Neuronal stem cell (in vitro differentiated cells): ENCODE measurements around the gene JAK1.
"Not testable (repeated sequence)": the region's sequence is repeated elsewhere in the genome, so short reads cannot be mapped to it uniquely, and the experiment has no call there.

Experiments used
- DNase-seq: peaks from one replicate; pipeline ENCODE4 v3.0.0-alpha.2; 2013; ENCODE audit warnings: low spot score
- H2AFZ ChIP-seq: one replicate; pipeline ENCODE4 v1.6.1; 2013; ENCODE audit warnings: mild to moderate bottlenecking, low read length, inconsistent platforms
- H2AK5ac ChIP-seq: 2 replicates; pipeline ENCODE4 v1.6.1; 2013; ENCODE audit warnings: low read depth, mild to moderate bottlenecking, inconsistent platforms, low read length, moderate library complexity, mixed read lengths
- H2BK120ac ChIP-seq: 2 replicates; pipeline ENCODE4 v1.6.1; 2013; ENCODE audit warnings: low read depth, mild to moderate bottlenecking, inconsistent platforms, low read length, moderate library complexity, mixed read lengths
- H2BK12ac ChIP-seq: one replicate; pipeline ENCODE4 v1.6.1; 2013; ENCODE audit warnings: low read length, inconsistent platforms
- H2BK15ac ChIP-seq: 2 replicates; pipeline ENCODE4 v1.6.1; 2013; ENCODE audit warnings: mild to moderate bottlenecking, low read length, inconsistent platforms, mixed read lengths
- H2BK5ac ChIP-seq: one replicate; pipeline ENCODE4 v1.6.1; 2013; ENCODE audit warnings: inconsistent platforms, mild to moderate bottlenecking, low read length, moderate library complexity
- H3K14ac ChIP-seq: one replicate; pipeline ENCODE4 v1.6.1; 2013; ENCODE audit warnings: low read length, inconsistent platforms
- H3K18ac ChIP-seq: 2 replicates; pipeline ENCODE4 v1.6.1; 2013; ENCODE audit warnings: low read length, inconsistent platforms
- H3K23ac ChIP-seq: 2 replicates; pipeline ENCODE4 v1.6.1; 2013; ENCODE audit warnings: low read depth, mild to moderate bottlenecking, mixed read lengths, low read length, inconsistent platforms; ENCODE audit not compliant: poor library complexity
- H3K27ac ChIP-seq: replicated peaks from 3 replicates; pipeline ENCODE4 v1.5.1; 2013; ENCODE audit warnings: low read length, inconsistent platforms
- H3K27me3 ChIP-seq, 3 experiments: 2 replicates each; pipeline ENCODE4 v1.6.1; 2013; ENCODE audit warnings: low read length in 3 of 3, mild to moderate bottlenecking in 2 of 3, inconsistent platforms in 1 of 3, low read depth in 1 of 3, mixed read lengths in 1 of 3, moderate library complexity in 1 of 3; ENCODE audit not compliant: control insufficient read depth in 3 of 3, insufficient read depth in 3 of 3
- H3K36me3 ChIP-seq, 2 donors: replicated peaks in 1 of 2; 2 replicates each; pipeline ENCODE4 v1.6.1; 2013; ENCODE audit warnings: low read length in 2 of 2; ENCODE audit not compliant: control insufficient read depth in 2 of 2, insufficient read depth in 2 of 2
- H3K4ac ChIP-seq: 2 replicates; pipeline ENCODE4 v1.6.1; 2013; ENCODE audit warnings: inconsistent platforms, mild to moderate bottlenecking, low read length, moderate library complexity
- H3K4me1 ChIP-seq, 2 donors: 1 replicate in 1 of 2; 2 replicates in 1 of 2; pipeline ENCODE4 v1.6.1; 2013; ENCODE audit warnings: low read length in 2 of 2, low read depth in 1 of 2; ENCODE audit not compliant: control insufficient read depth in 2 of 2, insufficient read depth in 1 of 2
- H3K4me2 ChIP-seq: one replicate; pipeline ENCODE4 v1.6.1; 2013; ENCODE audit warnings: mild to moderate bottlenecking, low read length, inconsistent platforms; ENCODE audit not compliant: insufficient read depth, poor library complexity, severe bottlenecking
- H3K4me3 ChIP-seq, 2 donors: 2 replicates each; pipeline ENCODE4 v1.5.1; 2013; ENCODE audit warnings: low read length in 2 of 2, mild to moderate bottlenecking in 2 of 2, inconsistent platforms in 1 of 2, moderate library complexity in 1 of 2
- H3K79me1 ChIP-seq: one replicate; pipeline ENCODE4 v1.6.1; 2013; ENCODE audit warnings: low read depth, mild to moderate bottlenecking, inconsistent platforms, low read length, moderate library complexity
- H3K9ac ChIP-seq: one replicate; pipeline ENCODE4 v1.6.1; 2013; ENCODE audit warnings: mild to moderate bottlenecking, low read depth, low read length, inconsistent platforms; ENCODE audit not compliant: poor library complexity
- H3K9me3 ChIP-seq, 2 donors: replicated peaks in 1 of 2; 2 replicates each; pipeline versions ENCODE3 to v1.6.1; 2013; ENCODE audit warnings: low read length in 2 of 2, mild to moderate bottlenecking in 2 of 2, inconsistent platforms in 1 of 2, low read depth in 1 of 2, mixed read lengths in 1 of 2, moderate library complexity in 1 of 2; ENCODE audit not compliant: control insufficient read depth in 2 of 2, insufficient read depth in 1 of 2
- H4K8ac ChIP-seq: one replicate; pipeline ENCODE4 v1.6.1; 2013; ENCODE audit warnings: low read depth, mild to moderate bottlenecking, inconsistent platforms, low read length, moderate library complexity
- H4K91ac ChIP-seq: one replicate; pipeline ENCODE4 v1.6.1; 2013; ENCODE audit warnings: low read length, low read depth, mild to moderate bottlenecking, inconsistent platforms; ENCODE audit not compliant: poor library complexity
- WGBS, 2 donors: extraction: QIAGEN DNeasy Blood & Tissue Kit; methylation state at CpG; one replicate each; pipeline ENCODE4 v1.1.7; 2013; ENCODE audit warnings: missing lambda C conversion rate in 2 of 2, mixed read lengths in 1 of 2; ENCODE audit not compliant: insufficient read length in 2 of 2, insufficient replicate concordance in 1 of 2; ENCODE audit errors: extremely low coverage in 2 of 2; 5-methylcytosine and 5-hydroxymethylcytosine counted together

The JAK1 gene

GRCh38 chr1:65002156-65002507 lies 35.8 kb upstream of the JAK1 start:
- H3K9me3 ChIP-seq, result peaks cover 0 to 3% of the 10 kb centered on the region in 2 donors
- H4K8ac ChIP-seq, result no peak overlapping the region
- H3K4me3 ChIP-seq, result peak overlapping the region in 1 of 2 donors; percentile 42
- WGBS, 2 donors, result no CpG with 5 or more reads among the region's 12 CpGs
- peak overlapping the region; percentile 91 for H3K18ac ChIP-seq
- no peak overlapping the region for H2BK15ac ChIP-seq
- H4K91ac ChIP-seq, result no peak overlapping the region
- no peak overlapping the region for H3K9ac ChIP-seq
- no peaks in the 10 kb centered on the region for H3K36me3 ChIP-seq
- H2AFZ ChIP-seq, result peak overlapping the region; percentile 91
- no peak overlapping the region for H2BK120ac ChIP-seq
- peaks cover 8 to 9% of the 10 kb centered on the region in 2 donors for H3K4me1 ChIP-seq
- no peaks in the 10 kb centered on the region for H3K79me1 ChIP-seq
- H3K4ac ChIP-seq, result no peak overlapping the region
- peaks cover 0 to 36% (median 16%) of the 10 kb centered on the region in 3 experiments for H3K27me3 ChIP-seq
- H2BK5ac ChIP-seq, result no peak overlapping the region
- DNase-seq, result no peak
- no peak overlapping the region for H2AK5ac ChIP-seq
- H3K27ac ChIP-seq, result no peak overlapping the region
- H3K23ac ChIP-seq, result no peak overlapping the region
- peak overlapping the region; percentile 88 for H3K4me2 ChIP-seq
- H3K14ac ChIP-seq, result no peak overlapping the region
- H2BK12ac ChIP-seq, result no peak overlapping the region

- H3K36me3 ChIP-seq, result no peaks in the 10 kb centered on the region
- H3K14ac ChIP-seq, result no peak overlapping the region
- H3K9me3 ChIP-seq, result peaks cover 0 to 3% of the 10 kb centered on the region in 2 donors
- 100% methylated on average over 1 of the region's 18 CpGs; no CpG with 5 or more reads in 1 of the 2 donors for WGBS, 2 donors
- no peak overlapping the region for H4K8ac ChIP-seq
- H3K18ac ChIP-seq, result no peak overlapping the region
- H2AK5ac ChIP-seq, result no peak overlapping the region
- peak overlapping the region; percentile 32 for H3K9ac ChIP-seq
- H3K27ac ChIP-seq, result no peak overlapping the region
- H3K4ac ChIP-seq, result no peak overlapping the region
- DNase-seq, result no peak
- peak overlapping the region; percentile 35 for H3K4me2 ChIP-seq
- no peak overlapping the region for H2BK5ac ChIP-seq
- no peak overlapping the region for H2BK12ac ChIP-seq
- no peaks in the 10 kb centered on the region for H3K79me1 ChIP-seq
- peak overlapping the region; percentile 54 for H2AFZ ChIP-seq
- peaks cover 0 to 36% (median 16%) of the 10 kb centered on the region in 3 experiments for H3K27me3 ChIP-seq
- H2BK120ac ChIP-seq, result no peak overlapping the region
- H4K91ac ChIP-seq, result no peak overlapping the region
- no peak overlapping the region for H3K23ac ChIP-seq
- H2BK15ac ChIP-seq, result no peak overlapping the region
- H3K4me1 ChIP-seq, result peaks cover 8 to 9% of the 10 kb centered on the region in 2 donors
- H3K4me3 ChIP-seq, result no peak overlapping the region
Measured at GRCh38 chr1:65001231-65001792, 35.0 kb upstream of the JAK1 start.

GRCh38 chr1:64998425-64998948 lies 32.1 kb upstream of the JAK1 start:
- not testable (repeated sequence) for H2AFZ ChIP-seq, H3K14ac ChIP-seq, H3K18ac ChIP-seq, H3K4me1 ChIP-seq, H3K27ac ChIP-seq, H2BK12ac ChIP-seq, H3K79me1 ChIP-seq, H3K23ac ChIP-seq, H3K4me2 ChIP-seq, H2BK5ac ChIP-seq, H3K9me3 ChIP-seq, H3K36me3 ChIP-seq, H4K91ac ChIP-seq, H3K4ac ChIP-seq, H2AK5ac ChIP-seq, H4K8ac ChIP-seq, H3K9ac ChIP-seq, H2BK120ac ChIP-seq, DNase-seq, H2BK15ac ChIP-seq, H3K4me3 ChIP-seq
- peaks cover 0 to 27% (median 14%) of the 10 kb centered on the region in 3 experiments for H3K27me3 ChIP-seq
- no CpG with 5 or more reads among the region's 4 CpGs for WGBS, 2 donors

- H2AFZ ChIP-seq, result no peak overlapping the region
- no CpG with 5 or more reads among the region's 6 CpGs for WGBS, 2 donors
- no peak overlapping the region for H2BK12ac ChIP-seq
- H2BK5ac ChIP-seq, result no peak overlapping the region
- H3K23ac ChIP-seq, result no peak overlapping the region
- H3K4me1 ChIP-seq, result peaks cover 3 to 6% of the 10 kb centered on the region in 2 donors
- H3K14ac ChIP-seq, result no peak overlapping the region
- no peak overlapping the region for H2AK5ac ChIP-seq
- no peak overlapping the region for H4K8ac ChIP-seq
- no peak overlapping the region for H3K18ac ChIP-seq
- H2BK120ac ChIP-seq, result no peak overlapping the region
- H3K79me1 ChIP-seq, result no peaks in the 10 kb centered on the region
- H3K27me3 ChIP-seq, result peaks cover 0 to 9% (median 0%) of the 10 kb centered on the region in 3 experiments
- no peaks in the 10 kb centered on the region for H3K36me3 ChIP-seq
- no peak overlapping the region for H3K9ac ChIP-seq
- no peak overlapping the region for H3K27ac ChIP-seq
- no peaks in the 10 kb centered on the region for H3K9me3 ChIP-seq
- no peak for DNase-seq
- H3K4me2 ChIP-seq, result no peak overlapping the region
- H3K4me3 ChIP-seq, result no peak overlapping the region
- no peak overlapping the region for H4K91ac ChIP-seq
- H2BK15ac ChIP-seq, result no peak overlapping the region
- no peak overlapping the region for H3K4ac ChIP-seq
Measured at GRCh38 chr1:64996541-64997257, 30.4 kb upstream of the JAK1 start.
